GM19035 (cell line): Measurements from ENCODE around the gene MRGPRF.

ENCODE experiments used
- ATAC-seq: cut with Tn5 transposase; IDR thresholded peaks from one replicate; pipeline ENCODE4 v1.9.1; 2021; ENCODE audit not compliant: unreplicated experiment

MRGPRF gene, protein sequence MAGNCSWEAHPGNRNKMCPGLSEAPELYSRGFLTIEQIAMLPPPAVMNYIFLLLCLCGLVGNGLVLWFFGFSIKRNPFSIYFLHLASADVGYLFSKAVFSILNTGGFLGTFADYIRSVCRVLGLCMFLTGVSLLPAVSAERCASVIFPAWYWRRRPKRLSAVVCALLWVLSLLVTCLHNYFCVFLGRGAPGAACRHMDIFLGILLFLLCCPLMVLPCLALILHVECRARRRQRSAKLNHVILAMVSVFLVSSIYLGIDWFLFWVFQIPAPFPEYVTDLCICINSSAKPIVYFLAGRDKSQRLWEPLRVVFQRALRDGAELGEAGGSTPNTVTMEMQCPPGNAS

DNA sequence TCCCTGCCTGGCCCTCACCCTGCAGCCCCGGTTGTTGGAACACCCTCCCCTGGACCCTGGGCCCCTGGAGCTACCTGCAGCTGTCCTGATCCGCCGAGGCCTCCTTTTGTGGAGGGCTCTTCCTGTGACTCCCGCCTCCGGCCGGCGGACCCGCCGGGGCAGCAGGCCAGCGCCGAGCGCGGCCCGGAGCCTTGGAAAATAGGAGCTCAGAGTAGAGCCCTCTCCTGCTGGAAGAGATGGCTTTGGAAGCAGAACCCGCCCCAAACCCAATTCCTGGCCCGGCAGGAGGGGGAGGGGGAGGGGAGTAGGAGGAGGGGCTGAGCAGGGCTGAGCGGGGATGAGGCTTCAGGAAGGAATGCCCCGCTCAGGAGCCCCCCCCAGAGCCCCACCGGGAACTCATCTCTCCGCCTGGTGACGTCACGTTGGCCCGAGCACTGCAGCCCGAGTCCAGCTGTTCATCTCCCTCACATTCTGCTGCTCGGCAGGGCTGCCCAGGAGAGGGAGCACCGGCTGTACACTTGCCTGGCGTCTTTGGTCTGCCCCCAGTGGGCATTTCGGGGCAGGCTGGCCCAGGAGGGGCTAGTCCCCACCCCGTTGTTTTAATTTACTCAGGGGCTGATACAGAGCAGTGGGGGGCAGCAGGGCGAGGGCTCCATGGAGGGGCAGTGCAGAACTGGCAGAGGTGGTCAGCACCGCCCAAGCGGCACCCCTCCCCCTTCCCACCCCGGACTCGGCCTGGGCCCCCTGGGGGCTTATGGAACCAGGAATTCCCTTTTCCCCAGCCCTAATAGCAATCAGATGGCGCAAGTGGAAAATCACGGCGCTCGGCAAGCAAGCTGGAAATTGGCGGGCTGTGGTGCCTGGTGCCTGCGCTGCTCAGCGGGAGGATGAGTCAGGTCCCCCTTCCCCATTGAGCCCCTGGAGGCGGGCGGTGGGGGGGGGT, at the start of gene MRGPRF:
Gene MRGPRF, minus strand, starts transcription at position 238 of the 943 bp plus-strand sequence. CDS start 3,345 bp downstream, outside the sequence.
- ATAC-seq = no peak

DNA sequence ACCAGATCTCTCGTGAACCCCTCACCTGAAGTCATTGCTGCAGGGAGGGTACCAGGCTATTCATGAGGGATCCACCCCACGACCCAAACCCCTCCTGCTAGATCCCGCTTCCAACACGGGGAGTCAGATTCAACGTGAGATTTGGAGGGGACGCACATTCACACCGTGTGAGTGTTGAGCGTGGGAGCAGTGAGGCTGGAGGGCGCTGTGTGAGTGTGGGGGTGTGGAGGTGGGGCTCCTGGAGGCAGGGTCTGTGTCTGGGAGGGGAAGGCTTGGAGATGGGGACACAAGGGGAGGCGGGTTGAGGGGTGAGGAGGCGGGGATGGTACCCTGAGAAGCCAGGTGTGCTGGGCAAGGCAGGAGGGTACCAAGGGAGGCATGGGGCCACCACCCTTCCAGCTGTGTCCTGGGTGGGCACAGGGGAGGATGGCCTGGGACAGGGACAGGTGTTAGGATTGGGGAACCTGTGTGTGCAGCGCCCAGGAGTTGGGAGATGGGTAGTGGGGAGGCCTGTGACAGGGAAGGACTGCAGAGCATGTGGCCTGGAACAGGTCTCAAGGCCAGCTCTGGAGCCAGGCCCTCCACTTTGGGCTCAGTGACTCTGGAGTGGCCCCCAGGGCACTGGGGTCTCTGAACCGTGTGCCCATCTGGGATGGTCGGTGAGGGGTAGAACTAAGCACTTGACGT, 49.3 kb upstream of the MRGPRF start:
- ATAC-seq = no peak

DNA sequence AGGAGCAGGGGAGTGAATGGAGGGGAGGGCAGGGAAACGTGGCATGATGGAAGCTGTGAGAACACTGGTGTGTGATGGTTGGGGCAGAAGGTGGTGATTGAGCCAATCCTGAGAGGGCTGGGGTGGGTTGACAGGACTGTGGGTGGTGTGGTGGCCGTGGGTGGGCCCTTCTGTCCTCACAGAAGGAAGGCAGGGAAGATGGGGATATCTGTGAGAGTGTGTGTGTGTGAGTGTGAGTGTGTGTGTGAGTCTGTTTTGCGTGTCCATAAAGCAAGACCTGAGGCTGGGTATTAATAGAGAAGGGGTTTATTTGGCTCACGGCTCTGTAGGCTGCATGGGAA, 48.6 kb upstream of the MRGPRF start:
- no peak for ATAC-seq

DNA sequence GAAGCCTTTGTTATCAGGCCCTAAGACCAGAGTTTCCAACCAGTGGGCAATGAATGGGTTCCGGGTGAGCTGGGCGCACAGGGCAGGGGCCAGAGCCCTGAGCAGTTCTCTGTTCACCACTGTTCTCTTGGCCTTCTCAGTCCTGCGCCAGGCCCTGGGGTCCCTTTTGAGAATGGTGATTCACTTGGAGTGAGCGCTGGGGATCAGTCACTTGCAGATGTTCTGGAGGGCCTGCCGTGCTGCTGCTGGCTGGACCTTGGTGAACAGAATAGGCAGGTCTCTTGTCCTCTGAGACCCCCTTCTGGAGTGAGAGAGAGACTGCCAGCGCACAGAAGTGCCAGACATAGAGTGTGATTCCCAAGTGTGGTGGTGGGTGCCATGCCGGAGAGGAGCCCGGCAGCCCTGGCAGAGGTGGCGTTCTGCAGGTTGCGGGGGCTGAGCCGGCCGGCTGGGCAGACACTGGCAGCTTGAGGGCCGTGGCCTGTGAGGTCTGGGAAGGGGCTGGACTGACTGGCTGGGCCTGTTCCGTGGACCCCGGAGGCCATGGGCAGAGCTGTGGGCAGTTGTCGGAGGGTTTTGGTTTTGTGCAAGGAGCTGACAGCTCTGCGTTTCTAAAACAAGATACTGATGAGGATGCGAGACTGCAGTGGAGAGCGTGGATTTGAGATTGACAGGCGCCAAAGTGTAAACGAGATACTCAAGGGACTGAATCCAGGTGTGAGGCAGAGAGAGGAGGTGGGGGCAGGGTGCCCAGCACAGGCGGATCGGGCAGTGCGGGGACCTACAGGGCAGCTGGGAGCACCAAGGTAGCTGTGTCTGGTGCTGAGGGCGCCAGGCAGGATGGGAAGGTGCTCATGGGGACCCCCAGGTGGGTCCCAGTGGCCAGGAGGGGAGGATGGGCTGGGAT, 48.0 kb upstream of the MRGPRF start:
- no peak for ATAC-seq

DNA sequence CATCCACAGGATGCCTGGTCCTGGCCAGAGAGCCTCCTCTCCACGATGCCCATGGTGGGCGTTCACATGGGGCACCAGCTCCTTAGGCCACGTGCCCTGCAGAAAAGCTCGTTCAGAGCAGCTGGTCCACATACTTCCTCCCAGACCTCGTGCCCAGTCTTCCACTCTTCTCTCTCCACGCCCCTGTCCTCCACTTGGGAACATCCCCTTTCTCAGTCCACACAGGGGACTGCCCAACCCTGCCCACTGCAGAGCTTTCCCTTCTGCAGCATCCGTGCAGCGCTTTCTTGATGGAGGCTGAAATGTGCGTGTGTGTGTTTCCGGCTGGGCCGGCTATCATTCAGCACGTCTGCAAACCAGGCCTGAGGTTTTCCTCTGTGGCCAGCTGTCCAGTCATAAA, 46.9 kb upstream of the MRGPRF start:
- no peak for ATAC-seq

DNA sequence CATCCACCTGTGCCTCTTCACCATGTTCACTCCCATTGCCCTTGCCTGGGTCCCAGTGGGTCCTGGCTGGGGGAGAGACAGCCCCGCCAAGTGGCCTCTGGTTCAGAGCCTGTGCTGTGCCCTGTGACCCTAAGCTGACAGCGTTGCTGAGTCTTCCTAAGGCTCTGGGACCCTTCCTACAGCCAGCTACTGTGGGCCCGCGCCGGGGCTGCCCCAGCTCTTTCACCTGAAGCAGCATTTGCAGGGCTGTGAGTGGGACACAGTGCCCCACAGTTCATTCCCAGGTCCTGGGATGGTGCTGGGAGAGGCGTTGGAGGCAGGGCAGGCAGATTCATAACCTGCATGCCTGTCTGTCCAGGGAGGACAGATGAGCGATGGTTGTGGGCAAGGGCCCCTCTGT, 46.4 kb upstream of the MRGPRF start:
- ATAC-seq = no peak

DNA sequence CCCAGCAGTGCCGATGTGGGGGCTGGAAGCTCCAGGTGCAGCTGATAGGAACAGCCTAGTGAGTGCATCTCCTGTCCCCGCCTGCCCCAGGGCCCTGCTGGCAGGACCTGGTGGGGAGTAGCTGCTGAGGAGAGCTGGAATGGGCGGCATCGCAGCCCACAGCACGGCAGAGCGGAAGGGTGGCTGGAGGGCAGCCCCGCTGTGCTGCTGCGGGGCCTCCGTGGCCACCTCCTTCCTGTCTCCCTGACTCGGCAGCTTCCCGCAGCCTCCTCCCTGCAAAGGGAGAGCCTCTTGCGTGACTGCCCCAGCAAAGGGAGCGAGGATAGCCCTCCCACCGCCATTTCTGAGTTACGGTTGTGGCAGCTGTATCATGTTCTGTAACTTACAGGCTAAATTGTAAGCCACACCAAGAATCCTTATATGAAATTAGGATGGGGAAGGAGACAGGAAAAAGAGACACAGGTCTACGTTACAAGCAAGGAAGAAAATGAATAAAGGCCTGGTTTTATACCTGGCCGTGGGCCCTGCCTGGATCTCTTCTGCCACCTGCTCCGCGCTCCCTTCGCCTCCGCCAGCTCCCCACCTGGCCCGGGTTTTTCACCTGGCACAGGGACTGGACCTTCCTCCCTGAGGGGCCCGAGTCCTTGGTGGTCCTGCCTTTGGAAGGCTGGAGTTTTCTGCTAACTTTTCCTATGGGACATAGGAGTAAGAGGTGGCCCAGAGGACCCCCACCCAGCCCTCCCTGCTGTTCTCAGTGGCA, 45.6 kb upstream of the MRGPRF start:
- no peak for ATAC-seq

DNA sequence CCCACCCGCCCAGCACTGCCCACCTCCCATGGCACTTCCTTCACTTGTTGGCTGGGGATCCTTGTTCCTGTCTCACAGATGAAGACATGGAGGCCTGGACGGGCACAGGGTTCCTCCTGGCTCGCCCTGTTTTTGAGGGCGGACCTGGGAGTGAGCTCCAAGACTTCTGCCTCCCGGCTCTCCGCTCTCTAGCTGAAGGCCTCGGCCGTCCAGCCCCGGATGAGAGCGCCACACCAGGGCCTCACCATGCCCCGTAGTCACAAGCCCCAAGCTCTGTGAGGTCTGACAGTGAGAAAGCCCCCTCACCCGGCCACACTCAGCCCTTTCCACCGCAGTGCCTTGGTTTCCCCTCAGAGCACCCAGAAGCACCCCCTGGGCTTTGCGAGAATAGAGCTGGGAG, 44.8 kb upstream of the MRGPRF start:
- no peak for ATAC-seq

DNA sequence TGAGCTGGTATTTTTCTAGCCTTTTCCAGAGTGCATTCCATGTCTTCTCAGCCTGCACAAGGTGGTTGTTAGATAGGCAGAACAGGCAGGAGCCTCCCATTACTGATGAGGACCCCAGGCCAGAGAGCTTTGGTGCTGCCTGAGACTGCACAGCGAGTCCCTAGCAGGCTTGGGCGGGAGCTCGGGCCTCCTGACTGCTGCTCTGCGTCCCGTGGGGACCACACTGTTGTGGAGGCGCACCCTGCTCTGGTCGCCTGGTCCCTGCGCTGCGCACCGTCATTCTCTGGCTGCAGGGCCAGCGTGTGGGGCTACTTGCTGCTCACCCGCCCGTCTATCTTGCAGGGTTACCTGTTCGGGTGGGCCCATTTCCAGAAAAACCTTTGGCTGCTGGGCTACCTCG, 44.2 kb upstream of the MRGPRF start:
- no peak for ATAC-seq

DNA sequence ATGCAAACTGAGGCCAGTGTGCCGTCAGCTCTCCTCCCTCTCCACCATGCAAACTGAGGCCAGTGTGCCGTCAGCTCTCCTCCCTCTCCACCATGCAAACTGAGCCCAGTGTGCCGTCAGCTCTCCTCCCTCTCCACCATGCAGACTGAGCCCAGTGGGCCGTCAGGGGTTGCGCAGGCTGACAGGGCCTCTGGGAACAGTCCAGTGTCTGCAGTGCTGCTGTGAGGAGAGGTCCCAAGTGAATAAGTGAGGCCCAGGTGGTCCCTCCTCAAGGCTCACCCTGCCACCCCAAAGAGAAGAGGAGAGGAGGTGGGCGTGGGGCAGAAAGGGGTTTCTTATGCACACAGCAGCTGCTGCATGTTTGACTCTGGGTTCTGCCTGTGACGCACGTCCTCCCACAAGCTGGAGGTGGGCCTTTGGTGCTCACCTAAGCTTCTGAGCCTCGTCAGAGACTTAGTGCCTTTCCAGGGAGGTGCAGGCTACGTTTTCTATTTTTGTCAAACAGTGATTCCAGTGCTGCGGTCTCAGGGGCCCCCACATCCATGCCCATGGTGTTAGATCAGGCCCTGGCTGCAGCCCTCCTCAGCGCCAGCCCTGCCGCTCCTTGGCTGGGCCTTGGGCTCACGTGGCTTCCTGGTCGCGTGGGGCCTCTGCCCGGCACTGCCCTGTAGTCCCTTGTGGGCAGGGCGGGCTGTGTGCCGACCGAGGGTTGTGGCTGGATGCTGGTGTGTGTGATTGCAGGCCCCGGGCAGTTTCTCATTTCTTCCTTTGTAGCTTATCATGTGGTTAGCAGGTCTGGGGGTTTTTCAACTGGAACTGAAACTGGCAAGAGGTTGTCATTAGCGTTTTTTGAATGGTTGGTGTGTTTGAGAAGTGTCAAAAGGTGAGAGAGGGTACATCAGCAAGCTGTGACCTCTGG, 42.8 kb upstream of the MRGPRF start:
- ATAC-seq = peak; percentile 81

DNA sequence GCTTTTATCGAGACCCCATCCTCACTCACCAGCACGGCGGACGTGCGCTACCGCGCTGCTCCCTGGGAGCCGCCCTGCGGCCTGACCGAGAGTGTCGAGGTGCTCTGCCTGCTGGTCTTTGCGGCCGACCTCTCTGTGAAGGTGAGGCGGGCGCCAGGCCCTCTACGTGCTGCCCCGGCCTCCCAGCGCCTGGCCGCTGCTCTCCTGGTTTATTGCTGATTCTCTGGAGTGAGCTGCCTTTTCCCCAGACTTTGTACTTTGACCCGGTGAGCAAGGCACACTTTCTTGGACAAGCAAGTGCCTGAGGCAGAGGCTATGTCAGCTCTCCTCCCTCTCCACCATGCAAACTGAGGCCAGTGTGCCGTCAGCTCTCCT, 42.2 kb upstream of the MRGPRF start:
- no peak for ATAC-seq

DNA sequence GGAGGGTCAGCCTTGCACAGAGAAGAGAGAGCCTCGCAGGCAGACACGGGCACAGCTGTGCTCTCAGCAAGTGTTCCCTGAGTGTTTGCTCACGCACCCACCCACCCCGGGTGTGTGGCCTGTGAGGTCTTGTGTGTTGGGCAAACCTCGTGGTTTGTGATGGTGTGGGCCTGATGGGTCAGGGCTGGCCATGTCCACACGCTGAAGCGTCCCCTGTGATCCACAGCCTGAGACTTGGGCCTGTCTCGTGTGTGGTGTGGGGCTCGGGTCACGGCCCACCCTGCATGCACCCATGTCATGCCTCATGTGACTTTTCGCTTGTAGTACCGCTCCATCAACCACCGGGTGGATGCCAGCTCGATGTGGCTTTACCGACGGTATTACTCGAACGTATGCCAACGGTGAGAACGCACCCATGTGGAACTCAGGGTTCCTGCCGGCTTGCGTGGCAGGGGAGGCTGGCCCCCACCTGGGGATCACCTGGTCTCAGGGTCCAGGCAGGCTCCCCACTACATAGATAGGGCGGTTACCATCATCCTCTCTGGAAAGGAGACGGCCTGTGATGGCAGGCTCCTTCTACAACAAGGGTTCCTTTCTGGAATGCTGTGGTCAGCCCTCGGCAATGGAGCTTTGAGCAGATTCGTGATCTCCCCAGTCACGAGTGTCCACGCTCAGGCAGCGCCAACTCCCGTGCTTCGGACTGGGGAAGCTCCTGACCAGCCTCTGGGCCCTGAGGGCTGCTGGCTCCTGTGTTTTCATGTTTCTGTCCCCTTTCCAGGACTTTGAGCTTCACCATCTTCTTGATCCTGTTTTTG, 41.6 kb upstream of the MRGPRF start:
- no peak for ATAC-seq

DNA sequence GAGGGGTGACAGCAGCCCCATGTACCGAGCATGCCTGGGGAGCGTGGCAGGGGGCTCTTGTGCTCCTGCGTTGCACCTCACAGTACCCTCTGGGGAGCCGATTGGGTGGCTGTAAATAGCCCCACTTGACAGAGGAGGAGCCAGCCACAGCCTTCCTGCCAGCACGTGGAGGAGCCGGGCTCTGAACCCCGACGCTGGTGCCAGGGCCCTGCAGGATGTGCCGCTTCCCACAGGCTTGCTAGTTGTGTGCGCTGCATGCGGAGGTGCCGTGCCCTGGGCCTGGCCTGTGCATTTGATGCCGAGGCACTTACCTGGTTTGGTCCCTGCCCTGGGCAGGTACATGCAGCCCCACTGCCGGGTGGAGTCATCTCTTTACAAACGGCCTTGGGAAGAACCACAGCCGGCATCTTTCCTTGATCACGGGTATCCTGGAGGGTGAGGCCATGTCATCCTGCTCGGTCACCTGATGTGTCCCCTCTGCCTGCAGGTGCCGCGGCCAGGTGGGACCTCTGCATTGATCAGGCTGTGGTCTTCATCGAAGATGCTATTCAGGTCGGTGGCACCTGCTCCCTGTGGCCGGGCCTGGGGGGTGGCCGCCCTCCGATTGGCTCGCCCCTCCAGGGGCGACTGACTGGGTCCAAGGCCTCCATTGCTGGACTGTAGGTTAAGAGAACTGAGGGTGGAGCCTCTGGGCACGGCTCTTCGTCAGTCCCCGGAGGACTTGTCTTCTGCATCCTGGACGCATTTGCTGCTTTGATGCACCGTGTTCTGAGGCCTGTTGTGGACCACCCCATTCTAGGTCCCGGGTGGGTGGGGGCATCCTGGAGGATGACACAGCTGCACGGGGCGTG, 40.7 kb upstream of the MRGPRF start:
- no peak for ATAC-seq

DNA sequence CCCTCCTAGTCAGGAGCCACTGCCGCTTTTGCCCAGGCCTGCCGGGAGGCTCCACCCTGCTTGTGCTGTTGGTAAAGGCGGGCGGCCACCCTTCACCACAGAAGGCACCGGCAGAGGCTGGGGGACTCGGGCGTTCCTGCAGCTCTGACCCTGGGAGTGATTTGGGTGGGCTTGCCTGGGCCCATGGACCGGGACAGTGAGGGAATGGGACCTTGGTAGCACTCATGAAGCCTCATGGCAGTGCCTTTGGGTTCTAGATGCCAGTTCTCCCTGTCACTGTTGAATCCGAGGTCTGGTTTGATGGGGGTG, 40.1 kb upstream of the MRGPRF start:
- no peak for ATAC-seq

DNA sequence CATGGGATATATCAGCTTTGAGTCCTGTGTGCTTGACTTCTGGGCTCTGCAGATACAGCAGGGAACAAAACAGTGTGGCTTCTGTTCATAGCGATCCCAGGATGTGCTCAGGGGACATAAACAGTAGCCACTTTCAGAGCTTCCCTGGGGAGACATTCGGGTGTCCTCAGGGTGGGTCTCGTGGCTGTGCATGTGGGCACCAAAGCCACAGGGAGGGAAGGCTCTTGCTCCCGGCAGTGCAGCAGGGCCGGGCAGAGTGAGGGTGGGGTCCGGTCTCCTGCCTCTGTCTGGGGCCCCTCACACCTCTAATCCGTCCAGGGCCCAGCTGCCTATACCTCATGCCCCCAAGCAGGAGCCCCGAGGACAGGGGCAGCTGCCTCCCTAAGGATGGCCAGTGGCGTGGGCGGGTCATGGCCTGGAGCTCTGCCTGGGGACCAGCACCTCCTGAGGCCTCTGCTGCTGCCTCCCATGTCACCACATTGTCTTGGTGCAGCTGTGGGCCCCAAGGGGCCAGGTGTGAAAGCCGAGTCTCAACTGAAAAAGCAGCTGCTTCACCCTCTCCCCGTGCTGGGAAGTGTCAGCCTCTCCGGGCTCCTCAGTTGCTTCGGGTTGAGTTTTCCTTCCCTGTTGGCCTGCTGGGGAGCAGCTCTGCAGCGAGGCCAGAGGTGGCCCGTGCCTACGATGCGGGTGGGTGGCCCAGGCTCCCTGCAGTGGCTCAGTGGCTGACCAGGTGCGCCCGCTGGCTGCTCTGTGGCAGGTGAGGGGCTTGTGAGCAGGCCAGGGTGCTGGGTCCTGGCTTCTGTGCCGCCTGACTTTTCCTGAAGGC, 39.5 kb upstream of the MRGPRF start:
- ATAC-seq = no peak
